Keratinocyte (primary cell): Measurements from ENCODE around the gene GANC.

Experiments used
- CTCF ChIP-seq, 3 experiments: IDR thresholded peaks in 1 of 3; conservative IDR thresholded peaks in 1 of 3; optimal IDR thresholded peaks in 1 of 3; 2 replicates in 2 of 3; 3 replicates in 1 of 3; pipeline versions ENCODE3 to v1.5.1; 2011; ENCODE audit warnings: low read length in 3 of 3, mild to moderate bottlenecking in 3 of 3, moderate library complexity in 2 of 3, control low read depth in 1 of 3, inconsistent platforms in 1 of 3; ENCODE audit not compliant: insufficient read depth in 2 of 3; ENCODE audit errors: extremely low read depth in 1 of 3
- EZH2 ChIP-seq: IDR thresholded peaks from one replicate; pipeline ENCODE4 v1.6.1; 2012; ENCODE audit warnings: inconsistent platforms, mild to moderate bottlenecking, low read length, moderate library complexity

DNA sequence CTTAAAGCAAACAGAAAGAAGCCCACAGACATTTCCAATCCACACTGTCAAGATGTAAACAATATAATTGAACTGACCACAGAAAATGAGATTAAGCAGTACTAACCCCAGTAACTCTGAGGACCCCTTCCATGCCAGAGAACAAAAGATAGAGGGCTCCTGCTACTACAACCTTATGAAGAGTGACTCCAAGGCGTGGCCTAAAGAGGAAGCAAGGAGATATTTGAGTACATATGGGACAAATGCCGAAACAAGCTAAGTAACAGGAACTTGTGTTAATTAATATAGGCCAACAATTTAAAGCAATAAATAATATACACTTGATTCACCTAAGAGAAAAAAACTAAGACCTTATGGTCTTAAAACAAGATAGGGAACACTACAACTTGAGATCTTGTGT is 39.9 kb upstream of the GANC start:
- TF ChIP-seq CTCF (optimal IDR thresholded peaks at IDR 0.05 in 1 of 3, IDR thresholded peaks at IDR 0.05 in 1 of 3, conservative IDR thresholded peaks at IDR 0.05 in 1 of 3; ENCODE audit: extremely low read depth in 1 of 3, insufficient read depth in 2 of 3, low read length in 3 of 3) (no peak), EZH2 (no peak)
